MM.1S (cell line): Measurements from ENCODE around the gene SLC31A1.

ENCODE experiments used
- EZH2phosphoT487 ChIP-seq: fragments of 300-600 bp; sonication (generic); IDR thresholded peaks from 2 replicates; pipeline ENCODE4 v1.6.1; 2018; ENCODE audit warnings: antibody characterized with exemption, low read length
- TF ChIP-seq, protein P1 (sequence below): fragments of 300-600 bp; sonication (generic); IDR thresholded peaks from 2 replicates; pipeline ENCODE4 v1.5.1; 2016; ENCODE audit warnings: antibody characterized with exemption, low read length, mixed read lengths

DNA sequence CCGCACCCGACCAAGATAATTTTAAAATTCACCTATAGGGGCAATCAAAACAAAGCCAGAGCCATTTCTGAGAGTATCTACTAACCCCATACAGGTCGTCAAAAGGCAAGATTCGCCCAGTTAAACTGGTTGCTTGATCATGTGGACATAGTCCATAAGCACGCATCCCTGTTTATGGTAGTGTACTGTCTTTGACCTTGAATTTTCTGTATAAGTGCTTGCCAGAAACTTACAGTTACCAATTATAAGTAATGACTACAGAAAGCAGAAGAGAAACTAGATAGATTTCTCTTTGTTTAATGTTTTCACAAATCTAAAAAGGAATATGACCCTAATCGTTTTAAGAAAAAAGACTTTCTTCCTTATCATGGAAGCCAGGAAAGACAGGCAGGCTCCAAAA is 25.6 kb downstream of the SLC31A1 start:
- TF ChIP-seq EZH2phosphoT487, result no peak
- TF ChIP-seq, protein P1, sequence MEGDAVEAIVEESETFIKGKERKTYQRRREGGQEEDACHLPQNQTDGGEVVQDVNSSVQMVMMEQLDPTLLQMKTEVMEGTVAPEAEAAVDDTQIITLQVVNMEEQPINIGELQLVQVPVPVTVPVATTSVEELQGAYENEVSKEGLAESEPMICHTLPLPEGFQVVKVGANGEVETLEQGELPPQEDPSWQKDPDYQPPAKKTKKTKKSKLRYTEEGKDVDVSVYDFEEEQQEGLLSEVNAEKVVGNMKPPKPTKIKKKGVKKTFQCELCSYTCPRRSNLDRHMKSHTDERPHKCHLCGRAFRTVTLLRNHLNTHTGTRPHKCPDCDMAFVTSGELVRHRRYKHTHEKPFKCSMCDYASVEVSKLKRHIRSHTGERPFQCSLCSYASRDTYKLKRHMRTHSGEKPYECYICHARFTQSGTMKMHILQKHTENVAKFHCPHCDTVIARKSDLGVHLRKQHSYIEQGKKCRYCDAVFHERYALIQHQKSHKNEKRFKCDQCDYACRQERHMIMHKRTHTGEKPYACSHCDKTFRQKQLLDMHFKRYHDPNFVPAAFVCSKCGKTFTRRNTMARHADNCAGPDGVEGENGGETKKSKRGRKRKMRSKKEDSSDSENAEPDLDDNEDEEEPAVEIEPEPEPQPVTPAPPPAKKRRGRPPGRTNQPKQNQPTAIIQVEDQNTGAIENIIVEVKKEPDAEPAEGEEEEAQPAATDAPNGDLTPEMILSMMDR, result no peak
